HepG2 (cell line): ENCODE measurements around the gene ARHGEF11.

Experiments
- ISX ChIP-seq: sonication (generic); formaldehyde crosslinking; conservative IDR thresholded peaks from 2 replicates; pipeline ENCODE4 v1.5.0; 2020; ENCODE audit warnings: missing genetic modification reagents
- TF ChIP-seq, protein P1 (sequence below): sonication (generic); formaldehyde crosslinking; IDR thresholded peaks from 2 replicates; pipeline ENCODE4 v1.4.0; 2020; ENCODE audit warnings: missing genetic modification reagents

DNA sequence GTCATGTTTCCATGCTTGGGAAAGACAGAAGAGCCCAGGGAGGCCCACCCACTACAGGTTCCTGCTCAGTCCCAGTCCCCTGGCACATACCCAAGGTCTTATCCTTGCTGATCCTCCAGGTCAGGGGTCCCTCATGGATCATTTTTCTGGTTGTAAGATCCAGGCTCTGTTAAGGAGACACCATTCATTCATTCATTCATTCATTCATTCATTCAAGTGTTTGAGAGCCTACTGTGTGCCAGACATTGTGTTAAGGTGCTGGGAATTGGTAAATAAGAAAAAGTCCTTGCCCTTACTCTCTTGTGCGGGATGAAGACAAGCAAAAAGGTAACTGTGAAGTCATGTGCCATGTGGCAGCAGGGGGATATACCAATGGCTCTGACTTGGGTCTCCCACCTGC is 101.3 kb downstream of the ARHGEF11 start:
- TF ChIP-seq ISX: no peak
- TF ChIP-seq, protein P1, sequence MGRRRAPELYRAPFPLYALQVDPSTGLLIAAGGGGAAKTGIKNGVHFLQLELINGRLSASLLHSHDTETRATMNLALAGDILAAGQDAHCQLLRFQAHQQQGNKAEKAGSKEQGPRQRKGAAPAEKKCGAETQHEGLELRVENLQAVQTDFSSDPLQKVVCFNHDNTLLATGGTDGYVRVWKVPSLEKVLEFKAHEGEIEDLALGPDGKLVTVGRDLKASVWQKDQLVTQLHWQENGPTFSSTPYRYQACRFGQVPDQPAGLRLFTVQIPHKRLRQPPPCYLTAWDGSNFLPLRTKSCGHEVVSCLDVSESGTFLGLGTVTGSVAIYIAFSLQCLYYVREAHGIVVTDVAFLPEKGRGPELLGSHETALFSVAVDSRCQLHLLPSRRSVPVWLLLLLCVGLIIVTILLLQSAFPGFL: no peak
